DMS53 treated with DMSO at 0.1 percent for 48 hours (cell line): ENCODE measurements around the gene EIF2D.

Experiments used
- DNase-seq: peaks from one replicate; lab custom pipeline; 2025; ENCODE audit not compliant: unreplicated experiment; lab: John Stamatoyannopoulos, UW

The EIF2D gene

GRCh38 chr1:206551296-206551985, 60.8 kb downstream of the EIF2D start:
- DNase-seq = no peak

DNA sequence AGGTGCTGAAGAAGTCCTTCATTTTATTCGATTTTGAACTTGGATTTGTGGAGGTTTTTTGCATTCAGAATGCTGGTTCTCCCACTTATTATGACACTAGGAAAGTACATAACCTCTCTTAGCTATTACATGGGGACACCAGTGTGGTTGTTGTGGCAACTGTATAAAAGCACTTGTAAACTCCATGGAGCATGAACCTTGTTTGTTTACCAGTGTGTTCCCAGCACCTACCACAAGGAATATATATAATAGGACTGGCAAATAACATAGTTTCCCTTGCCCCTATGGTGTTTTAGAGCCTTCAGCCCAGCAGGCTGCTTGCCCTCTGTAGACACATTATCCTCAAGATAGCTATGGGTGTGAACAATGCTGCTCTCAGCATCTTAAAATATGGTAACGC, 61.8 kb downstream of the EIF2D start:
- peak; percentile 96 for DNase-seq

DNA sequence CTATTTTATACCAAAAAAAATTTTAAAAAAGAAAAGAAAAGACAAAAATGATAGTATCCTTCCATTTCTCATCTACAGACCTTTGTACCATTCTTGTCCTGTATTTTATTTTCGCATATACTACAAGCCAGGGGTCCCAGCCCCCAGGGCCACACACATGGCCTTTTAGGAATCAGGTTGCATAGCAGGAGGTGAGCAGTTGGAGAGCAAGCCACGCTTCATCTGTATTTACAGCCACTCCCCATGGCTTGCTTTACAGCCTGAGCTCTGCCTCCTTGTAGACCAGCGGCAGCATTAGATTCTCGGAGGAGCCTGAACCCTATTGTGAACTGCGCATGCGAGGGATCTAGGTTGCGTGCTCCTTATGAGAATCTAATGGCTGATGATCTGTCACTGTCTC, 65.2 kb downstream of the EIF2D start:
- DNase-seq = no peak

DNA sequence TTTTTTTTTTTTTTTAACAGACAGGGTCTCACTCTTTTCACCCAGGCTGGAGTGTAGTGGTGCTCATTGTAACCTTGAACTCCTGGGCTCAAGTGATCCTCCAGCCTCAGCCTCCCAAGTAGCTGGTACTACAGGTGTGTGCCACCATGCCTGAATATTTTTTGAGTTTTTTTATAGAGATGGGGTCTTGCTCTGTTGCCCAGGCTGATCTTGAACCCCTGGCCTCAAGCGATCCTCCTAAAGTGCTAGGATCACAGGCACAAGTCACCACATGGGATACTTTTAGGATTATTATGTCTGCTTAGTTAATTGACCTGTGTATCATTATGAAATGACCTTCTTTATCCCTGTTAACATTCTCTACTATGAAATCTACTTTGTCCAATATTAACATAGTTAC, 66.9 kb downstream of the EIF2D start:
- no peak for DNase-seq

GRCh38 chr1:206544562-206545257, 67.6 kb downstream of the EIF2D start:
- peak; percentile 80 for DNase-seq
